Mucosa of descending colon (tissue), 3 donors: ENCODE measurements around the gene TMEM244. TPM values are rescaled to one million over a fixed set of nuclear protein-coding genes. Genes with fewer than 3 reads are reported as not detected.

Experiments
- ATAC-seq: fragments of 200-7000 bp; cut with Tn5 transposase; one replicate; pipeline ENCODE4 v1.9.1; 2020; ENCODE audit warnings: mild to moderate bottlenecking, moderate library complexity
- DNase-seq, 3 donors: peaks; one replicate each; pipeline ENCODE4 v3.0.0-alpha.2; 2020
- H3K36me3 ChIP-seq: fragments of 200-600 bp; one replicate; pipeline ENCODE4 v1.8.0; 2021; ENCODE audit warnings: low read depth, mild to moderate bottlenecking
- H3K4me1 ChIP-seq: fragments of 200-600 bp; one replicate; pipeline ENCODE4 v1.8.0; 2021; ENCODE audit warnings: low read depth, mild to moderate bottlenecking
- H3K4me3 ChIP-seq: fragments of 200-600 bp; one replicate; pipeline ENCODE4 v1.8.0; 2021; ENCODE audit warnings: mild to moderate bottlenecking
- H3K9me3 ChIP-seq: fragments of 200-600 bp; one replicate; pipeline ENCODE4 v1.8.0; 2021; ENCODE audit warnings: mild to moderate bottlenecking
- intact Hi-C, 2 donors: fragments of 100-400 bp; cut with DNase I in 1 of 2; cut with micrococcal nuclease in 1 of 2; formaldehyde crosslinking; loops; one replicate each; pipeline versions ENCODE4 v1.11.0 to v1.11.1; 2022; cut with DNase I, micrococcal nuclease
- total RNA-seq, 3 donors: library from RNA; stranded (reverse); fragmentation: NEBNext Ultra II Directional in 2 of 3; extraction: Animal tissue kit (Norgen Biotek cat#: 25700) in 2 of 3; gene quantifications; one replicate each; pipeline versions ENCODE4 v1.2.1 to v1.2.4, GENCODE V29; 2021 to 2023
- TF ChIP-seq, protein P1 (sequence below): fragments of 200-600 bp; IDR thresholded peaks from one replicate; pipeline ENCODE4 v1.8.0; 2022; ENCODE audit warnings: antibody characterized with exemption, mild to moderate bottlenecking
- donor health status: DM: no; HTN: no; CAD: no; lungs with moderate emphysema.
- donor health status: DM: no; HTN: no; CAD: no.
- donor health status: DM: no; HTN: yes; CAD: no.

Gene TMEM244
- total RNA-seq, 3 donors from 2014 or later, result not detected

DNA sequence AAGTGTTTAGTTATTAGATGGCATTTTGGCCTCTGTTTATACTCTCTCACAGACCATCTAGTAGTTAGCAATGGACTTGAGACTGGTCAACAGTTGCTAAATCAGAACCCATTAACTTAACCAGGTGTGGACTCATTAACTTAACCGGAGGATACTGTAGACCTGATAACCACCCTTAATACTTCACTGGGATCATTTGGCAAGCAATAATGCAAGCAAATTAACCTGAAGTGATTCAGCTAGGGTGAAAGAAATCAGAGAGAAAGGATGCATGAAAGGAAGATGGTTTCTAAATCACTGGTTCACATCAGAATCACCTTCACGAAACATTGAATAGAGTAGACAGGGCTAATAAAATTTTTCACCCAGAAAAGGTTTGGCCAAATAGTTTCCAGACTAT, 73.3 kb downstream of the TMEM244 start:
- no peaks in the 10 kb centered on the region for H3K9me3 ChIP-seq
- TF ChIP-seq, protein P1, sequence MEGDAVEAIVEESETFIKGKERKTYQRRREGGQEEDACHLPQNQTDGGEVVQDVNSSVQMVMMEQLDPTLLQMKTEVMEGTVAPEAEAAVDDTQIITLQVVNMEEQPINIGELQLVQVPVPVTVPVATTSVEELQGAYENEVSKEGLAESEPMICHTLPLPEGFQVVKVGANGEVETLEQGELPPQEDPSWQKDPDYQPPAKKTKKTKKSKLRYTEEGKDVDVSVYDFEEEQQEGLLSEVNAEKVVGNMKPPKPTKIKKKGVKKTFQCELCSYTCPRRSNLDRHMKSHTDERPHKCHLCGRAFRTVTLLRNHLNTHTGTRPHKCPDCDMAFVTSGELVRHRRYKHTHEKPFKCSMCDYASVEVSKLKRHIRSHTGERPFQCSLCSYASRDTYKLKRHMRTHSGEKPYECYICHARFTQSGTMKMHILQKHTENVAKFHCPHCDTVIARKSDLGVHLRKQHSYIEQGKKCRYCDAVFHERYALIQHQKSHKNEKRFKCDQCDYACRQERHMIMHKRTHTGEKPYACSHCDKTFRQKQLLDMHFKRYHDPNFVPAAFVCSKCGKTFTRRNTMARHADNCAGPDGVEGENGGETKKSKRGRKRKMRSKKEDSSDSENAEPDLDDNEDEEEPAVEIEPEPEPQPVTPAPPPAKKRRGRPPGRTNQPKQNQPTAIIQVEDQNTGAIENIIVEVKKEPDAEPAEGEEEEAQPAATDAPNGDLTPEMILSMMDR, result no peak
- intact Hi-C loops, result no loop called here
- no peak overlapping the region for H3K4me3 ChIP-seq
- DNase-seq (no peak), ATAC-seq (no peak)
- no peaks in the 10 kb centered on the region for H3K4me1 ChIP-seq
- no peaks in the 10 kb centered on the region for H3K36me3 ChIP-seq

DNA sequence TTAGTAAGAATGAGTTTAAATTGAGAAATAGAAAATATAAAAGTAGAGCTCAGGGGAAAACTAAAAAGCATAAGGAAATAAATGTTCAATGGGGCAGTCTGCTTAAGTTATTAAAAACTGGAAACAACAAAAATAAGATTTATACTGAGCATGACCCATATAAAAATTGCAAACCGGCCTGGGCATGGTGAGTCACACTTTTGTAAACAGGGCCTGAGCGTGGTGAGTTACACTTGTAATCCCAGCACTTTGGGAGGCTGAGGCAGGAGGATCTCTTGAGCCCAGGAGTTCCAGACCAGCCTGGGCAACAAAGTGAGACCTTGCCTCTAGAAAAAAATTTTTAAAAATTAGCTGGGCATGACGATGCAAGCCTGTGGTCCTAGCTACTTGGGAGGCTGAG, 74.6 kb downstream of the TMEM244 start:
- intact Hi-C loops, result no loop called here
- ATAC-seq (no peak), DNase-seq (no peak)
- TF ChIP-seq, protein P1, result no peak
- H3K4me1 ChIP-seq, result no peaks in the 10 kb centered on the region
- no peak overlapping the region for H3K4me3 ChIP-seq
- no peaks in the 10 kb centered on the region for H3K36me3 ChIP-seq
- H3K9me3 ChIP-seq, result no peaks in the 10 kb centered on the region

DNA sequence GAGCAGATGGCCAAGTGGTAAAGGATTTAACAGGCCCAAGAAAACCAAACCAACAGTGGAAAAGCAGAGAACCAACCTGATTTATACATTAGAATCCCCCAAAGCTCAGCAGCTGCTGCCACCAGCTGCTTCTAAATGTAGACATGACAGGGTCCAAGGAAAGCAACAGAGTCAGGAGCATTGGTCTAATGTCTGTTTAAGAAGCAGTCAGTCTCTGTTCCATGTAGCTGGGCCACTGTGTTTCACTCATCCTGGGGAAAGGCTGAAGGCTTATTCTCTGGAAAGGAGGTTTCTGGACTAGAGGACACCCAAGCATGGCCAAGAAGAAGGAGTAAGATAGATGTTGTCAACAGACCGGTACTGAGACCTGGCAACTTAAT, 75.4 kb downstream of the TMEM244 start:
- H3K9me3 ChIP-seq, result no peaks in the 10 kb centered on the region
- DNase-seq, result no peak
- TF ChIP-seq, protein P1, result no peak
- no peak overlapping the region for H3K4me3 ChIP-seq
- ATAC-seq, result no peak
- intact Hi-C loops, result no loop called here
- H3K36me3 ChIP-seq, result no peaks in the 10 kb centered on the region
- H3K4me1 ChIP-seq, result no peaks in the 10 kb centered on the region

DNA sequence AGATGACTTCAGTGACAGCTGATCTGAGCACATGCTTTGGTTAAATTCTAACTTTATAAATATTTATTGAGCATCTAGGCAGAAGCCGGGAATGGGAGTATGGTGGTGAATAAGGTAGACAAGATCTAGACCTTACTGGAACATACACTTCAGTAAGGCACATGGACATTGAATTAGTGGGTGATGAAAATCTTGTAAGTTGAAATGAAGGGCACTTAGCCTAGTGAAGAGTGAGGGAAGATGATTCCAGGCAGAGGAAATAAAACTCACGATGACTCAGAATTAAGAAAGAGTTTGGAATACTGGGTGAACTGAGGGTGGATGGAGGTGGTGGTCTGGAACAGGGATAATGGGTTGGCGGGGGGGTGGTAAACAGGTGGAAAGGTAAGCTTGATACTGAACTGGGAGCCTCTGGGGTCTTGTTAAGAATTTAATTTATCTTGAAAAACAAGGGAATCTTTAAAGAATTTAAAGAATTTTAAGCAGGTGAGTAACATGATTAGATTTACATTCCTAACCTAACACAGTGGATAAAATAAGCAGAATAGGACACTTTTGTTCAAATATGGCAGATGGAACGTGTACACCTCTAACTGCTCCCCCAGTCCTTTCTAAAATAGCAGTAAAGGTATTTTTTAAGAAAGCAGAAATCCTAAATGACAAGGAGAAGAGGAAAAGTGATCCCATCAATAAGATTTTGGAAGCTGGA, 75.9 kb downstream of the TMEM244 start:
- Histone ChIP-seq H3K9me3 (no peaks in the 10 kb centered on the region), H3K36me3 (no peaks in the 10 kb centered on the region), H3K4me1 (no peaks in the 10 kb centered on the region), H3K4me3 (no peak overlapping the region)
- ATAC-seq (no peak), DNase-seq (no peak)
- intact Hi-C loops, result no loop called here
- TF ChIP-seq, protein P1, result no peak

Other genes with a start within 250 kb of the TMEM244 start
- 10 to 100 TPM; 17.6 to 24.3 (median 20.1) TPM for gene ARHGAP18, start 151.1 kb downstream of the TMEM244 start, total RNA-seq
- 10 to 100 TPM in 2 of 3 donors, 1 to 10 TPM in 1; 9.2 to 13.0 (median 11.1) TPM for gene L3MBTL3, start 157.3 kb upstream of the TMEM244 start, total RNA-seq